Measurements from ENCODE around the gene F8.
"Not testable (repeated sequence)": the region's sequence is repeated elsewhere in the genome, so short reads cannot be mapped to it uniquely, and the experiment has no call there.

Gene F8

GRCh38 chrX:154855256-154855655, 167.3 kb downstream of the F8 start:
- no peak for FAIRE-seq

- FAIRE-seq = no peak
Measured at GRCh38 chrX:154850957-154851611, 171.4 kb downstream of the F8 start.

- FAIRE-seq = peak; percentile 77
Measured at GRCh38 chrX:154840856-154841255, 181.7 kb downstream of the F8 start.

- FAIRE-seq = no peak
Measured at GRCh38 chrX:154836163-154836562, 186.4 kb downstream of the F8 start.

- FAIRE-seq = no peak
Measured at GRCh38 chrX:154834562-154834961, 188.0 kb downstream of the F8 start, which contains the start of gene SMIM9. Gene SMIM9 (minus strand): TSS chrX:154834662. CDS start chrX:154830856, 3,806 bp downstream.

GRCh38 chrX:154833746-154834274, 188.7 kb downstream of the F8 start:
- FAIRE-seq = no peak

- FAIRE-seq = no peak
Measured at GRCh38 chrX:154829926-154830442, 192.5 kb downstream of the F8 start.

GRCh38 chrX:154829134-154829533, 193.4 kb downstream of the F8 start:
- no peak for FAIRE-seq

- no peak for FAIRE-seq
Measured at GRCh38 chrX:154828016-154828408, 194.5 kb downstream of the F8 start.

- FAIRE-seq = no peak
Measured at GRCh38 chrX:154827194-154828015, 195.1 kb downstream of the F8 start.

GRCh38 chrX:154825586-154825985, 196.9 kb downstream of the F8 start:
- not testable (repeated sequence) for FAIRE-seq

- FAIRE-seq = no peak
Measured at GRCh38 chrX:154824638-154825037, 197.9 kb downstream of the F8 start.

- no peak for FAIRE-seq
Measured at GRCh38 chrX:154822029-154822428, 200.5 kb downstream of the F8 start.

- FAIRE-seq = no peak
Measured at GRCh38 chrX:154821523-154821922, 201.0 kb downstream of the F8 start.

- FAIRE-seq = no peak
Measured at GRCh38 chrX:154819771-154820341, 202.7 kb downstream of the F8 start.

GRCh38 chrX:154818916-154819770, 203.4 kb downstream of the F8 start:
- no peak for FAIRE-seq

- not testable (repeated sequence) for FAIRE-seq
Measured at GRCh38 chrX:154817048-154817618, 205.4 kb downstream of the F8 start.

GRCh38 chrX:154816326-154816898, 206.1 kb downstream of the F8 start:
- FAIRE-seq = peak; percentile 76

GRCh38 chrX:154815274-154815818, 207.2 kb downstream of the F8 start:
- FAIRE-seq = no peak

- no peak for FAIRE-seq
Measured at GRCh38 chrX:154813801-154814200, 208.7 kb downstream of the F8 start.

Data from islet of Langerhans (tissue), 1 donor.